Spleen (tissue), 11 donors: ENCODE results near the gene LIPT1. TPM values are rescaled to one million over a fixed set of nuclear protein-coding genes. Genes with fewer than 3 reads are reported as not detected.

ENCODE experiments used
- DNase-seq: peaks from one replicate; pipeline ENCODE4 v3.0.0-alpha.2; 2020
- H3K27ac ChIP-seq, 8 donors: fragments of 200-600 bp; sonication (generic) in 7 of 8; 1 replicate in 4 of 8; 2 replicates in 4 of 8; pipeline versions ENCODE4 v1.5.0 to v1.8.0; 2016 to 2021; ENCODE audit warnings: inconsistent platforms in 4 of 8, mild to moderate bottlenecking in 4 of 8, moderate library complexity in 1 of 8
- H3K27me3 ChIP-seq, 7 donors: fragments of 200-600 bp; sonication (generic) in 6 of 7; replicated peaks in 1 of 7; 1 replicate in 4 of 7; 2 replicates in 3 of 7; pipeline versions ENCODE4 v1.5.0 to v1.8.0; 2016 to 2021; ENCODE audit warnings: inconsistent platforms in 3 of 7, mild to moderate bottlenecking in 1 of 7
- H3K36me3 ChIP-seq, 6 donors: fragments of 200-600 bp; sonication (generic) in 5 of 6; 1 replicate in 4 of 6; 2 replicates in 2 of 6; pipeline versions ENCODE4 v1.5.0 to v1.8.0; 2016 to 2021; ENCODE audit warnings: inconsistent platforms in 2 of 6
- H3K4me1 ChIP-seq, 6 donors: fragments of 200-600 bp; sonication (generic) in 5 of 6; 1 replicate in 3 of 6; 2 replicates in 3 of 6; pipeline versions ENCODE4 v1.5.0 to v1.8.0; 2016 to 2021; ENCODE audit warnings: inconsistent platforms in 3 of 6
- H3K4me3 ChIP-seq, 8 donors: fragments of 200-600 bp; sonication (generic) in 7 of 8; 1 replicate in 4 of 8; 2 replicates in 4 of 8; pipeline versions ENCODE4 v1.5.0 to v1.8.0; 2016 to 2021; ENCODE audit warnings: inconsistent platforms in 4 of 8, mild to moderate bottlenecking in 4 of 8, moderate library complexity in 2 of 8
- H3K9me3 ChIP-seq, 8 donors: fragments of 200-600 bp; sonication (generic) in 7 of 8; 1 replicate in 4 of 8; 2 replicates in 4 of 8; pipeline versions ENCODE4 v1.5.0 to v1.8.0; 2016 to 2021; ENCODE audit warnings: inconsistent platforms in 4 of 8
- CTCF ChIP-seq, 11 experiments: fragments of 200-600 bp in 7 of 11; fragments of 450-650 bp in 4 of 11; sonication (generic) in 4 of 11; IDR thresholded peaks in 8 of 11; conservative IDR thresholded peaks in 3 of 11; 1 replicate in 7 of 11; 2 replicates in 4 of 11; pipeline versions ENCODE4 v1.4.0 to v1.8.0; 2016 to 2021; ENCODE audit warnings: antibody characterized with exemption in 11 of 11, inconsistent platforms in 4 of 11, mild to moderate bottlenecking in 1 of 11
- POLR2A ChIP-seq, 3 donors: fragments of 450-650 bp; IDR thresholded peaks; one replicate each; pipeline ENCODE4 v1.5.1; 2017; ENCODE audit warnings: antibody characterized with exemption in 3 of 3, mild to moderate bottlenecking in 1 of 3
- POLR2AphosphoS5 ChIP-seq, 3 donors: sonication (generic); formaldehyde crosslinking; IDR thresholded peaks; one replicate each; pipeline ENCODE4 v1.5.1; 2017; ENCODE audit warnings: antibody characterized with exemption in 3 of 3
- WGBS, 5 donors: extraction: QIAGEN DNeasy Blood & Tissue Kit in 3 of 5; methylation state at CpG; one replicate each; pipeline versions ENCODE4 v1.1.5 to v1.1.7; 2013 to 2018; 5-methylcytosine and 5-hydroxymethylcytosine counted together
- intact Hi-C: fragments of 100-400 bp; cut with DNase I; formaldehyde crosslinking; loops from one replicate; pipeline ENCODE4 v1.15.0; 2023; ENCODE audit warnings: low total_unique reads
- polyA plus RNA-seq, 3 donors: library from polyadenylated mRNA; stranded (reverse); fragments of 200-250 nt; gene quantifications; one replicate each; pipeline ENCODE4 v1.2.1, GENCODE V29; 2013
- total RNA-seq, 7 donors: library from RNA; depleted of rRNA in 3 of 7; stranded (reverse); fragments of >200 nt in 3 of 7; fragmentation: NEBNext Ultra II Directional in 4 of 7; extraction: Animal tissue kit (Norgen Biotek cat#: 25700) in 4 of 7; gene quantifications; one replicate each; pipeline versions ENCODE4 v1.1.0 to v1.2.1, GENCODE V29; 2016 to 2021
- donor health status: healthy with polysubstance abuse.
- donor health status: DM: no; HTN: no; CAD: no; lungs with moderate emphysema.
- donor health status: DM: no; HTN: no; CAD: no.
- donor health status: Bipolar disorder and iron deficiency.
- donor health status: healthy.
- donor health status: DM: no; HTN: no; CAD: no.
- donor health status: DM: yes; HTN: yes; CAD: no.

The LIPT1 gene
- total and polyA plus RNA-seq, 10 donors: 10.4 to 20.8 (median 16.1) TPM

- WGBS, 5 donors: 2 to 12% (median 3%) methylated on average over 4 of the region's 4 CpGs
- no peak for DNase-seq
- TF ChIP-seq POLR2AphosphoS5 (IDR thresholded peaks at IDR 0.05): no peak
- TF ChIP-seq CTCF (IDR thresholded peaks at IDR 0.05 in 8 of 11, conservative IDR thresholded peaks at IDR 0.05 in 3 of 11): no peak
- no peak for TF ChIP-seq POLR2A (IDR thresholded peaks at IDR 0.05)
These were observed 26.8 kb downstream of the LIPT1 start for GRCh38 chr2:99181624-99182000.

GRCh38 chr2:99183025-99183424, 28.3 kb downstream of the LIPT1 start:
- H3K4me3 ChIP-seq: no peak overlapping the region
- peaks cover 33 to 73% (median 57%) of the 10 kb centered on the region in 6 donors for H3K4me1 ChIP-seq
- H3K9me3 ChIP-seq: no peaks in the 10 kb centered on the region
- H3K27me3 ChIP-seq: no peaks in the 10 kb centered on the region
- TF ChIP-seq POLR2A (IDR thresholded peaks at IDR 0.05) (no peak), CTCF (IDR thresholded peaks at IDR 0.05 in 8 of 11, conservative IDR thresholded peaks at IDR 0.05 in 3 of 11) (no peak)
- H3K36me3 ChIP-seq: peaks cover 0 to 23% (median 6%) of the 10 kb centered on the region in 6 donors
- H3K27ac ChIP-seq: no peak overlapping the region
- intact Hi-C loops: loop anchor here (10.0 kb wide), 1 partner anchor 152 kb away; the partner anchor contains the start of genes EIF5B and TXNDC9
- 94 to 98% (median 98%) methylated on average over 3 of the region's 3 CpGs for WGBS, 5 donors
- DNase-seq: no peak

More at GRCh38 chr2:99181624-99182000, 26.8 kb downstream of the LIPT1 start:
- intact Hi-C loops: loop anchor here (10.0 kb wide), 1 partner anchor 153 kb away; the partner anchor contains the start of genes EIF5B and TXNDC9
- H3K27me3 ChIP-seq: no peaks in the 10 kb centered on the region
- H3K36me3 ChIP-seq: peaks cover 0 to 18% (median under 1%) of the 10 kb centered on the region in 6 donors
- H3K27ac ChIP-seq: peak overlapping the region in 5 of 8 donors; percentile 83 to 90 (median 88)
- no peaks in the 10 kb centered on the region for H3K9me3 ChIP-seq
- peaks cover 33 to 87% (median 65%) of the 10 kb centered on the region in 6 donors for H3K4me1 ChIP-seq
- peak overlapping the region; percentile 66 to 90 (median 84) for H3K4me3 ChIP-seq

- H3K9me3 ChIP-seq: no peaks in the 10 kb centered on the region
- H3K36me3 ChIP-seq: peaks cover 0 to 39% (median 13%) of the 10 kb centered on the region in 6 donors
- intact Hi-C loops: loop anchor here (10.0 kb wide), 1 partner anchor 150 kb away; the partner anchor contains the start of genes EIF5B and TXNDC9
- H3K27me3 ChIP-seq: no peaks in the 10 kb centered on the region
- H3K4me1 ChIP-seq: peaks cover 15 to 55% (median 39%) of the 10 kb centered on the region in 6 donors
- DNase-seq: no peak
- no peak overlapping the region for H3K27ac ChIP-seq
- WGBS, 5 donors: 62 to 88% (median 80%) methylated on average over 6 of the region's 6 CpGs
- H3K4me3 ChIP-seq: no peak overlapping the region
- no peak for TF ChIP-seq POLR2AphosphoS5 (IDR thresholded peaks at IDR 0.05)
- TF ChIP-seq CTCF (IDR thresholded peaks at IDR 0.05 in 8 of 11, conservative IDR thresholded peaks at IDR 0.05 in 3 of 11): no peak
- TF ChIP-seq POLR2A (IDR thresholded peaks at IDR 0.05): no peak
These were observed 30.0 kb downstream of the LIPT1 start for GRCh38 chr2:99184811-99185210.

- H3K36me3 ChIP-seq: peaks cover 0 to 61% (median 19%) of the 10 kb centered on the region in 6 donors
- intact Hi-C loops: loop anchor here (10.0 kb wide), 1 partner anchor 148 kb away; the partner anchor contains the start of genes EIF5B and TXNDC9
- peaks cover 5 to 38% (median 25%) of the 10 kb centered on the region in 6 donors for H3K4me1 ChIP-seq
- no peak for TF ChIP-seq CTCF (IDR thresholded peaks at IDR 0.05 in 8 of 11, conservative IDR thresholded peaks at IDR 0.05 in 3 of 11)
- no peak for TF ChIP-seq POLR2AphosphoS5 (IDR thresholded peaks at IDR 0.05)
- TF ChIP-seq POLR2A (IDR thresholded peaks at IDR 0.05): no peak
- no peaks in the 10 kb centered on the region for H3K27me3 ChIP-seq
- no peak for DNase-seq
- H3K9me3 ChIP-seq: no peaks in the 10 kb centered on the region
- H3K4me3 ChIP-seq: no peak overlapping the region
- no peak overlapping the region for H3K27ac ChIP-seq
These were observed 32.2 kb downstream of the LIPT1 start for GRCh38 chr2:99187011-99187410.
